Mesenchymal stem cell (in vitro differentiated cells and primary cell): Measurements from ENCODE around the gene HOXB2.
"Not testable (repeated sequence)": the region's sequence is repeated elsewhere in the genome, so short reads cannot be mapped to it uniquely, and the experiment has no call there.

ENCODE experiments used
- DNase-seq: peaks from one replicate; pipeline ENCODE4 v3.0.0-alpha.2; 2013
- H2AFZ ChIP-seq: one replicate; pipeline ENCODE4 v1.6.1; 2013; ENCODE audit warnings: low read depth, mild to moderate bottlenecking, control low read depth, inconsistent platforms, low read length, moderate library complexity
- H2AK5ac ChIP-seq: 2 replicates; pipeline ENCODE4 v1.6.1; 2013; ENCODE audit warnings: low read length, moderate library complexity, mild to moderate bottlenecking, inconsistent platforms; ENCODE audit not compliant: severe bottlenecking
- H2BK120ac ChIP-seq: one replicate; pipeline ENCODE4 v1.6.1; 2013; ENCODE audit warnings: low read depth, mild to moderate bottlenecking, inconsistent platforms, low read length, moderate library complexity
- H2BK12ac ChIP-seq, 2 experiments: one replicate each; pipeline ENCODE4 v1.6.1; 2013; ENCODE audit warnings: inconsistent platforms in 2 of 2, low read length in 2 of 2, mild to moderate bottlenecking in 2 of 2, moderate library complexity in 2 of 2, control low read depth in 1 of 2
- H2BK15ac ChIP-seq: one replicate; pipeline ENCODE4 v1.6.1; 2013; ENCODE audit warnings: mild to moderate bottlenecking, low read depth, inconsistent platforms; ENCODE audit not compliant: poor library complexity, severe bottlenecking
- H2BK5ac ChIP-seq: 2 replicates; pipeline ENCODE4 v1.6.1; 2013; ENCODE audit warnings: low read depth, mild to moderate bottlenecking, low read length, control low read depth, inconsistent platforms; ENCODE audit not compliant: poor library complexity, severe bottlenecking
- H3K14ac ChIP-seq, 2 experiments: one replicate each; pipeline ENCODE4 v1.6.1; 2013; ENCODE audit warnings: inconsistent platforms in 2 of 2, low read length in 2 of 2, control low read depth in 1 of 2, mild to moderate bottlenecking in 1 of 2, moderate library complexity in 1 of 2
- H3K18ac ChIP-seq, 2 experiments: one replicate each; pipeline ENCODE4 v1.6.1; 2013; ENCODE audit warnings: inconsistent platforms in 2 of 2, low read length in 2 of 2, control low read depth in 1 of 2, low read depth in 1 of 2, mild to moderate bottlenecking in 1 of 2
- H3K23ac ChIP-seq, 2 experiments: one replicate each; pipeline ENCODE4 v1.6.1; 2013; ENCODE audit warnings: inconsistent platforms in 2 of 2, low read length in 2 of 2, mild to moderate bottlenecking in 2 of 2, moderate library complexity in 2 of 2, control low read depth in 1 of 2
- H3K27ac ChIP-seq: 2 replicates; pipeline ENCODE4 v1.5.1; 2013; ENCODE audit warnings: mild to moderate bottlenecking, moderate library complexity, low read length, control low read depth, inconsistent platforms; ENCODE audit not compliant: poor library complexity, severe bottlenecking
- H3K27me3 ChIP-seq, 2 experiments: 2 replicates each; pipeline versions ENCODE4 v1.6.1 to v1.7.0; 2013; ENCODE audit warnings: low read length in 2 of 2, mild to moderate bottlenecking in 2 of 2, moderate library complexity in 2 of 2, control low read depth in 1 of 2, inconsistent platforms in 1 of 2; ENCODE audit not compliant: control insufficient read depth in 1 of 2, insufficient read depth in 1 of 2
- H3K36me3 ChIP-seq, 2 experiments: 2 replicates each; pipeline versions ENCODE4 v1.6.1 to v1.7.0; 2013; ENCODE audit warnings: low read length in 2 of 2, control low read depth in 1 of 2, inconsistent platforms in 1 of 2, low read depth in 1 of 2, mild to moderate bottlenecking in 1 of 2; ENCODE audit not compliant: insufficient read depth in 2 of 2, control insufficient read depth in 1 of 2
- H3K4ac ChIP-seq, 2 experiments: one replicate each; pipeline ENCODE4 v1.6.1; 2013; ENCODE audit warnings: inconsistent platforms in 2 of 2, low read length in 2 of 2, mild to moderate bottlenecking in 2 of 2, moderate library complexity in 2 of 2, control low read depth in 1 of 2, low read depth in 1 of 2
- H3K4me1 ChIP-seq: 2 replicates; pipeline ENCODE4 v1.6.1; 2013; ENCODE audit warnings: low read depth, low read length, control low read depth; ENCODE audit not compliant: control insufficient read depth, insufficient read depth
- H3K4me2 ChIP-seq: 2 replicates; pipeline ENCODE4 v1.6.1; 2013; ENCODE audit warnings: low read length, mild to moderate bottlenecking, inconsistent platforms; ENCODE audit not compliant: poor library complexity, severe bottlenecking
- H3K4me3 ChIP-seq, 2 experiments: 2 replicates each; pipeline versions ENCODE4 v1.5.1 to v1.7.0; 2013; ENCODE audit warnings: low read length in 2 of 2, mild to moderate bottlenecking in 2 of 2, control low read depth in 1 of 2, low read depth in 1 of 2; ENCODE audit not compliant: insufficient read depth in 1 of 2
- H3K79me1 ChIP-seq: replicated peaks from 2 replicates; pipeline ENCODE4 v1.6.1; 2013; ENCODE audit warnings: mild to moderate bottlenecking, control low read depth, low read length, inconsistent platforms; ENCODE audit not compliant: poor library complexity, severe bottlenecking
- H3K9ac ChIP-seq: 2 replicates; pipeline ENCODE4 v1.7.0; 2013; ENCODE audit warnings: mild to moderate bottlenecking, low read length, moderate library complexity
- H3K9me3 ChIP-seq: 2 replicates; pipeline ENCODE4 v1.7.0; 2013; ENCODE audit warnings: mild to moderate bottlenecking, low read length; ENCODE audit not compliant: control insufficient read depth
- H4K8ac ChIP-seq: one replicate; pipeline ENCODE4 v1.6.1; 2013; ENCODE audit warnings: inconsistent platforms, mild to moderate bottlenecking, low read length, moderate library complexity
- H4K91ac ChIP-seq: one replicate; pipeline ENCODE4 v1.6.1; 2013; ENCODE audit warnings: mild to moderate bottlenecking, low read length, inconsistent platforms
- WGBS: methylation state at CpG from one replicate; pipeline ENCODE4 v1.1.7; 2013; ENCODE audit warnings: mixed read lengths; 5-methylcytosine and 5-hydroxymethylcytosine counted together

The HOXB2 gene

GRCh38 chr17:48540213-48540612 lies 4.7 kb downstream of the HOXB2 start:
- H4K8ac ChIP-seq: no peak overlapping the region
- peak overlapping the region; percentile 56 for H3K27ac ChIP-seq
- peaks cover 9% of the 10 kb centered on the region for H3K4me1 ChIP-seq
- peak overlapping the region in 1 of 2 experiments; percentile 77 for H3K23ac ChIP-seq
- peak overlapping the region in 1 of 2 experiments; percentile 57 for H2BK12ac ChIP-seq
- H3K79me1 ChIP-seq: no peaks in the 10 kb centered on the region
- peak overlapping the region in 1 of 2 experiments; percentile 97 for H3K4me3 ChIP-seq
- H4K91ac ChIP-seq: no peak overlapping the region
- H2BK120ac ChIP-seq: no peak overlapping the region
- no peak overlapping the region for H2AK5ac ChIP-seq
- H2AFZ ChIP-seq: no peak overlapping the region
- no peak overlapping the region for H3K4me2 ChIP-seq
- no peaks in the 10 kb centered on the region for H3K9me3 ChIP-seq
- H3K18ac ChIP-seq: no peak overlapping the region
- peaks cover 14 to 17% of the 10 kb centered on the region in 2 experiments for H3K36me3 ChIP-seq
- H2BK5ac ChIP-seq: peak overlapping the region; percentile 4
- peak; percentile 48 for DNase-seq
- H3K27me3 ChIP-seq: no peaks in the 10 kb centered on the region
- peak overlapping the region; percentile 100 for H3K9ac ChIP-seq
- H3K14ac ChIP-seq: no peak overlapping the region
- WGBS: 68% methylated on average over 1 of the region's 1 CpG
- H2BK15ac ChIP-seq: no peak overlapping the region
- H3K4ac ChIP-seq: peak overlapping the region in 1 of 2 experiments; percentile 33

DNA sequence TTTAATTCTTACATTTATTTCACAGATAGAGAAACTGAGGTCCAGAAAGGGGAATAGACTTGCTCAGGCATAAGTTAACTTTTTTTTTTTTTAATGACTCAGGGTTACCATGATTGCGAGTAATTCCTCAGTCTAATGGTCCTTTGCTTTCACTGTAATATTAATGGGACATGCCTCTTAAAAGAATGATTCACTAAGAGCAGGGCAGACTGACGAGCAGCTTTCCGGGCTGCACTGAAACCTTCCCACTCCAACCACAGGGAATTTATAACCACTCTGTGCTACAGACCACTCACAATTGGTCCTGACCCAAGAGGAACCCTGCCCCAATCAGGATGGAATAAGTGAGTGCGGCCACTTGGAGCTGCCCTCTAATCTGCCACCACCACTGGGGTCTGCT lies 5.7 kb downstream of the HOXB2 start:
- H3K9me3 ChIP-seq: no peaks in the 10 kb centered on the region
- peak overlapping the region; percentile 56 for H3K27ac ChIP-seq
- H2AK5ac ChIP-seq: peak overlapping the region; percentile 90
- no peak overlapping the region for H3K4me2 ChIP-seq
- H3K4ac ChIP-seq: peak overlapping the region in 1 of 2 experiments; percentile 59
- H3K79me1 ChIP-seq: no peaks in the 10 kb centered on the region
- H3K23ac ChIP-seq: no peak overlapping the region
- no peak overlapping the region for H2BK15ac ChIP-seq
- peaks cover 14 to 17% of the 10 kb centered on the region in 2 experiments for H3K36me3 ChIP-seq
- WGBS: 0% methylated on average over 4 of the region's 4 CpGs
- no peak overlapping the region for H4K91ac ChIP-seq
- peaks cover 9% of the 10 kb centered on the region for H3K4me1 ChIP-seq
- peak; percentile 97 for DNase-seq
- H2BK5ac ChIP-seq: no peak overlapping the region
- peak overlapping the region in 1 of 2 experiments; percentile 97 for H3K4me3 ChIP-seq
- no peak overlapping the region for H2BK120ac ChIP-seq
- H4K8ac ChIP-seq: no peak overlapping the region
- H3K9ac ChIP-seq: peak overlapping the region; percentile 70
- no peak overlapping the region for H2AFZ ChIP-seq
- peak overlapping the region in 1 of 2 experiments; percentile 90 for H3K18ac ChIP-seq
- H2BK12ac ChIP-seq: peak overlapping the region in 1 of 2 experiments; percentile 63
- no peaks in the 10 kb centered on the region for H3K27me3 ChIP-seq
- H3K14ac ChIP-seq: no peak overlapping the region

GRCh38 chr17:48537316-48537715 lies 7.6 kb downstream of the HOXB2 start:
- H2AK5ac ChIP-seq: peak overlapping the region; percentile 61
- peaks cover 6 to 7% of the 10 kb centered on the region in 2 experiments for H3K36me3 ChIP-seq
- H3K14ac ChIP-seq: no peak overlapping the region
- H4K8ac ChIP-seq: peak overlapping the region; percentile 24
- no peak overlapping the region for H3K4me3 ChIP-seq
- H2BK12ac ChIP-seq: peak overlapping the region; percentile 51 to 81
- H3K9ac ChIP-seq: peak overlapping the region; percentile 72
- H3K4ac ChIP-seq: no peak overlapping the region
- no peak overlapping the region for H3K23ac ChIP-seq
- no peaks in the 10 kb centered on the region for H3K27me3 ChIP-seq
- no peak overlapping the region for H2BK5ac ChIP-seq
- H2BK15ac ChIP-seq: no peak overlapping the region
- peak overlapping the region; percentile 97 for H2BK120ac ChIP-seq
- DNase-seq: peak; percentile 13
- no peak overlapping the region for H3K27ac ChIP-seq
- H3K79me1 ChIP-seq: no peaks in the 10 kb centered on the region
- no CpG with 5 or more reads among the region's 3 CpGs for WGBS
- no peak overlapping the region for H3K4me2 ChIP-seq
- H2AFZ ChIP-seq: no peak overlapping the region
- H3K9me3 ChIP-seq: no peaks in the 10 kb centered on the region
- no peak overlapping the region for H4K91ac ChIP-seq
- H3K4me1 ChIP-seq: peaks cover 9% of the 10 kb centered on the region
- H3K18ac ChIP-seq: peak overlapping the region; percentile 3 to 46

DNA sequence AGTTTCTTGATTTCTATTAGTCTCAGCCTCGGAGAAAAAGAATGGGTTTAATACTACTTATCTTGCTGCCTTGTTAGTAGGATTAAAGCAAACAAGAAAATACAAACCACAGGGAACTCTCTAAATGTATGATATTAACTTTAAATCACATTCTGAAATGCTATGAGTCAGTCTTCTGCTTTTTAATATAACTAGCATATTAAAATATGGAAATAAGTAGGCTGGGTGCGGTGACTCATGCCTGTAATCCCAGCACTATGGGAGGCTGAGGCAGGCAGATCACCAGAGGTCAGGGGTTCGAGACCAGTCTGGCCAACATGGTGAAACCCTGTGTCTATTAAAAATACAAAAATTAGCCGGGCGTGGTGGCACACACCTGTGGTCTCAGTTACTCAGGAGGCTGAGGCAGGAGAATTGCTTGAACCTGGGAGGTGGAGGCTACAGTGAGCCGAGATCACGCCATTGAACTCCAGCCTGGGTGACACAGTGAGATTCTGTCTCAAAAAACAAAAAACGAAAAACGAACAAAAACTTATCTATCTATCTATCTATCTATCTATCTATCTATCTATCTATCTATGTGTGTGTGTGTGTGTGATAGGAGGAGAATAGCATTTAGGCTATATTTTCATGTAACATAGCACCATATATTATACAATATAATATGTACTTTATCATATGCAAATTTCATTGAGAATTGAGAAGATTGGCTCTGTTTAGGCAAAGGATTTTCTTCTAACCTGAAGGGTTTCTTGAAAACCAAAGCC lies 8.9 kb downstream of the HOXB2 start:
- 96% methylated on average over 4 of the region's 9 CpGs for WGBS
- not testable (repeated sequence) for H4K8ac ChIP-seq, H3K79me1 ChIP-seq, H2BK120ac ChIP-seq, H3K27me3 ChIP-seq, H2BK5ac ChIP-seq, H3K4me3 ChIP-seq, DNase-seq, H4K91ac ChIP-seq, H2BK12ac ChIP-seq, H3K4me2 ChIP-seq, H3K23ac ChIP-seq, H3K4me1 ChIP-seq, H2AFZ ChIP-seq, H2AK5ac ChIP-seq, H3K9me3 ChIP-seq, H3K4ac ChIP-seq, H3K27ac ChIP-seq, H3K14ac ChIP-seq, H2BK15ac ChIP-seq, H3K36me3 ChIP-seq, H3K18ac ChIP-seq
- H3K9ac ChIP-seq: peak overlapping the region; percentile 67
